AG04450 (cell line): ENCODE measurements around the gene KIF3C. TPM values are rescaled to one million over a fixed set of nuclear protein-coding genes. Genes with fewer than 3 reads are reported as not detected.

Source experiments
- CTCF ChIA-PET: fragments of 300-600, 350-600 bp; formaldehyde crosslinking; extraction: SDS; loops from one replicate; lab custom pipeline; 2022; ENCODE audit warnings: antibody characterized with exemption, inconsistent platforms; lab: Charles Lee
- POLR2A ChIA-PET: fragments of 350-600 bp; formaldehyde crosslinking; extraction: SDS; loops from one replicate; lab custom pipeline; 2021; ENCODE audit warnings: antibody characterized with exemption, inconsistent platforms; lab: Yijun Ruan, JAX
- DNase-seq: peaks from one replicate; pipeline ENCODE4 v3.0.0-alpha.2; 2011; ENCODE audit warnings: low read depth, low spot score
- H3K27ac ChIP-seq: one replicate; pipeline ENCODE4 v1.5.1; 2012; ENCODE audit warnings: low read depth, low read length, control low read depth
- H3K27me3 ChIP-seq: one replicate; pipeline ENCODE4 v1.6.0; 2012; ENCODE audit warnings: low read length; ENCODE audit not compliant: control insufficient read depth, insufficient read depth
- H3K4me3 ChIP-seq: 2 replicates; pipeline ENCODE4 v1.5.1; 2011; ENCODE audit warnings: mild to moderate bottlenecking, low read depth, low read length, control low read depth
- H3K9me3 ChIP-seq: 2 replicates; pipeline ENCODE4 v1.5.1; 2012; ENCODE audit warnings: low read length; ENCODE audit not compliant: control insufficient read depth, insufficient read depth
- polyA plus RNA-seq: library from polyadenylated mRNA; depleted of rRNA; stranded (reverse); fragments of >200 nt; gene quantifications from 2 replicates; pipeline ENCODE4 v1.2.3, GENCODE V29; 2011
- TF ChIP-seq, protein P1 (sequence below): IDR thresholded peaks from 2 replicates; pipeline ENCODE4 v1.5.1; 2011; ENCODE audit warnings: low read depth, low read length, control low read depth, inconsistent platforms

KIF3C gene
- polyA plus RNA-seq, 1 experiment: 8.0 TPM

DNA sequence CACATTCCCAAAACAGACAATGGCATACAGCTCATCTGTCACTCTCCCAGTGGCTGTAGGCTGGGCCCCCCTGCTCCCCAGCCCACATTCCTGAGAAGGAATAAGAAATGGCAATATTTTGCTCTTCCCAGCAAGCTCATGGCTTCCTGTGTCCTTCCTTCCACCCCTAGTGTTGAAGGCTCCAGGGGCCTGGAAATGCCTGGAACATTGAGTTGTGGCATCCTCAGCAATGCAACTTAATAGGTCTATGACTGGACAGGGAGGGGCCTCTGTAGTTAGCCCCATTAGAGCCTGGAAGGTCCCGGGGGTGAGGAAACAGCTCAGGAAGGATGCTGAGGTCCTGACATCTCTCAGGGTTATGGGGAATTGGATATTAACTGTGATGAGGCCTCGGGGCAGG lies 3.3 kb downstream of the KIF3C start:
- H3K4me3 ChIP-seq: no peak overlapping the region
- H3K27me3 ChIP-seq: no peaks in the 10 kb centered on the region
- no peak overlapping the region for H3K27ac ChIP-seq
- no peak for DNase-seq
- CTCF ChIA-PET: interaction anchor here (0.8 to 1.5 kb wide), 2 partner anchors 28 to 127 kb away, joined by 4 to 7 read pairs; no protein-coding TSS in a partner anchor
- POLR2A ChIA-PET: no interaction called here
- H3K9me3 ChIP-seq: peaks cover 4% of the 10 kb centered on the region; the same call in 1 of the 2 replicates
- TF ChIP-seq, protein P1, sequence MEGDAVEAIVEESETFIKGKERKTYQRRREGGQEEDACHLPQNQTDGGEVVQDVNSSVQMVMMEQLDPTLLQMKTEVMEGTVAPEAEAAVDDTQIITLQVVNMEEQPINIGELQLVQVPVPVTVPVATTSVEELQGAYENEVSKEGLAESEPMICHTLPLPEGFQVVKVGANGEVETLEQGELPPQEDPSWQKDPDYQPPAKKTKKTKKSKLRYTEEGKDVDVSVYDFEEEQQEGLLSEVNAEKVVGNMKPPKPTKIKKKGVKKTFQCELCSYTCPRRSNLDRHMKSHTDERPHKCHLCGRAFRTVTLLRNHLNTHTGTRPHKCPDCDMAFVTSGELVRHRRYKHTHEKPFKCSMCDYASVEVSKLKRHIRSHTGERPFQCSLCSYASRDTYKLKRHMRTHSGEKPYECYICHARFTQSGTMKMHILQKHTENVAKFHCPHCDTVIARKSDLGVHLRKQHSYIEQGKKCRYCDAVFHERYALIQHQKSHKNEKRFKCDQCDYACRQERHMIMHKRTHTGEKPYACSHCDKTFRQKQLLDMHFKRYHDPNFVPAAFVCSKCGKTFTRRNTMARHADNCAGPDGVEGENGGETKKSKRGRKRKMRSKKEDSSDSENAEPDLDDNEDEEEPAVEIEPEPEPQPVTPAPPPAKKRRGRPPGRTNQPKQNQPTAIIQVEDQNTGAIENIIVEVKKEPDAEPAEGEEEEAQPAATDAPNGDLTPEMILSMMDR: no peak

DNA sequence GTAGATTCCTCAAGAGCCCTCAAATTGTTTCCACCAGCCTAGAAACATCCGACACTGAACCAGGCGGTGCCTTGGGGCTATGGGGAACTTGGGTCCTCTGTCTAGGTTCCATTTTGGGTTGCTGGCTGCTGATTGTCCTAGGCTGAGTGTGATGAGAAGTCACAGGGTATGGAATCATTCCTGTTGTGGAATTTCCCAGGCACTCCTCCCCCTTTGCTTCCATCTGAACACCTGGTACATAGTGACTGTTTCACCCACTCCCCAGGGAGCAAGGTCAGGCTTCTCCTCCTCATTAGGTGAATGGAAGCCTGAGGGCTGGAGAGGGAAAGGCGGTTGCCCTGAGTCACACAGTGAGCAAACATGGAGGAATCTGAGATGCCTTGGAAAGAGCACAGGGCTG lies 4.5 kb downstream of the KIF3C start:
- POLR2A ChIA-PET: no interaction called here
- no peak overlapping the region for H3K27ac ChIP-seq
- no peak for DNase-seq
- H3K9me3 ChIP-seq: peaks cover 4% of the 10 kb centered on the region; the same call in 1 of the 2 replicates
- CTCF ChIA-PET: interaction anchor here (1.8 kb wide), 1 partner anchor 167 kb away, joined by 6 read pairs; no protein-coding TSS in a partner anchor
- TF ChIP-seq, protein P1: no peak
- H3K27me3 ChIP-seq: no peaks in the 10 kb centered on the region
- no peak overlapping the region for H3K4me3 ChIP-seq

DNA sequence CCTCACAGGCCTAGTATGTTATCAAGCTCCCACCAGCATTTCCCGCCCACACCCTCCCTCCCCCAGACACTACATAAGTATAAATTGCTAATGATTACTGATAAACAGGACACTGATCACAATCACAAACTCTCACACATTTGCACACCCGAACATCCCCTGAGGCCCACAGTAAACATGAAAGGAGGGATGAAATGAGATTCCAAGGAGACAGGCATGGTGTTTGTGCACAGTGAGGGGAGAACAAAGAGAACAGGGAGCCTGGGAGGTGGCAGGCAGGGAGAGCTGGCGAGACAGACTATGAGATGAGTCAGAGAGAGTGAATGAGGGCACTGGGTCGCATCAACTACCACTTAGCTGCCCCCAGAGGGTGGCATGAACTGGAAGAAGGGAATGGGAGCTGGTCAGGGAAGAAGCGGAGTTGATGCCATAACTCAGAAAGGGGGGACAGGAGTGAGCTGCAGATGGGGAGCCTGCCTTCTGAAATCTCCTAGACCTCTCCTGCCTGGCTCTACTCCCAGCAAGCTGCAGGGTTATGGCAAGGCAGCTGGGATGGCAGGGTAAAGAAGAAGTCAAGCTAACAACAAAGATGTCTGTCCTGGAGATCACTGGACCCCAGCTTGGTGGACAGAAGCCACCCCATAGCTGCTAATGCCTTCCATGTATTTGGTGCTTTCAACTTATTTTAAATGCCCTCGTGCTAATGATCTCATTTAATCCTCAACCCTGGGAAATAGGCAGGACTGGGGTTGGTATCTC lies 5.1 kb downstream of the KIF3C start:
- Histone ChIP-seq H3K27me3 (no peaks in the 10 kb centered on the region), H3K4me3 (peak overlapping the region; percentile 7; the same call in 1 of the 2 replicates), H3K27ac (no peak overlapping the region), H3K9me3 (peaks cover 3% of the 10 kb centered on the region; the same call in 1 of the 2 replicates)
- TF ChIP-seq, protein P1: no peak
- POLR2A ChIA-PET: no interaction called here
- CTCF ChIA-PET: interaction anchor here (0.6 to 1.8 kb wide), 3 partner anchors 168 to 502 kb away, joined by 3 to 6 read pairs (median 5); no protein-coding TSS in a partner anchor
- DNase-seq: no peak

DNA sequence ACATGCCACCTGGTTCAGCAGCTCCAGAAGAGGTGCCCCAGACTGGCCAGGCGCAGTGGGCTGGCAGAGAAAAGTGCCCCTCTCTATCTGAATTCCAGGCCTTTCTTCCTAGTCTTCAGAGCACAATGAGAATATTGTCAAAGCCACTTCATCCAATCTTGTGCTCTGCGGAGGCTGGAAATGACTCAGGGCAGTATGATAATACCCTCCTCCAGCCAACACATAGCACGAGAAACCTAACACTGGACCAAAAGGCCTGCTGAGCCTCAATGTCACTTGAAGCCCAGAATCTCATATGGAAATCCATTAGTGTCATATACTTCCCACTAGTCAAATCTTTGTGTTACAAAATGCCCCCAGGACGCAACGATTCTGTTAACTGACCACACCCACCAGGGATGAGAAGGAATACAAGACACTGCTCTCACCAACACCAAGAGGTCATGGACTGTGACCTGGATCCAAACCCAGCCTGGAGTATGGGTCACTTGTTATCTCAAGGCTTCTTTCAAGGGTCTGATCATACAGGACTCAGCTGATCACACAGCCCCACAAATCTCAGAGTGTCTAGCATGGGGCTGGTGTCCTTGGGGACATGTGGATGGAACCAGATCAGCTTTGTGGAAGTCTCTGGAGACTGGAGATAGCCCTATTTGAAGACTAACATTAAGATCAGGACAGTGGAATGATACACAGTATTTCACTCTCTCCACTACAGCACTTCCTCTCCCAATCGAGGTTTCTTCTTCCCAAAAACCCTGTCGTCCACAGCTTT lies 10.1 kb downstream of the KIF3C start:
- Histone ChIP-seq H3K4me3 (no peak overlapping the region), H3K9me3 (no peaks in the 10 kb centered on the region), H3K27ac (no peak overlapping the region), H3K27me3 (no peaks in the 10 kb centered on the region)
- TF ChIP-seq, protein P1: no peak
- POLR2A ChIA-PET: no interaction called here
- CTCF ChIA-PET: interaction anchor here (1.0 to 1.7 kb wide), 2 partner anchors 22 to 173 kb away, joined by 3 to 10 read pairs; no protein-coding TSS in a partner anchor
- DNase-seq: no peak
